Stimulated activated CD8-positive, alpha-beta memory T cell treated with anti-CD3 and anti-CD28 coated beads, Interleukin-7, amount 100 ng/mL, for 48 hours (primary cell): ENCODE data around the gene CNR1.
"Not testable (repeated sequence)": the region's sequence is repeated elsewhere in the genome, so short reads cannot be mapped to it uniquely, and the experiment has no call there.

Source experiments
- DNase-seq, 2 donors: peaks; one replicate each; pipeline ENCODE4 v3.0.0-alpha.2; 2020; ENCODE audit warnings: low read depth in 1 of 2; ENCODE audit errors: extremely low read depth in 1 of 2

Gene CNR1

DNA sequence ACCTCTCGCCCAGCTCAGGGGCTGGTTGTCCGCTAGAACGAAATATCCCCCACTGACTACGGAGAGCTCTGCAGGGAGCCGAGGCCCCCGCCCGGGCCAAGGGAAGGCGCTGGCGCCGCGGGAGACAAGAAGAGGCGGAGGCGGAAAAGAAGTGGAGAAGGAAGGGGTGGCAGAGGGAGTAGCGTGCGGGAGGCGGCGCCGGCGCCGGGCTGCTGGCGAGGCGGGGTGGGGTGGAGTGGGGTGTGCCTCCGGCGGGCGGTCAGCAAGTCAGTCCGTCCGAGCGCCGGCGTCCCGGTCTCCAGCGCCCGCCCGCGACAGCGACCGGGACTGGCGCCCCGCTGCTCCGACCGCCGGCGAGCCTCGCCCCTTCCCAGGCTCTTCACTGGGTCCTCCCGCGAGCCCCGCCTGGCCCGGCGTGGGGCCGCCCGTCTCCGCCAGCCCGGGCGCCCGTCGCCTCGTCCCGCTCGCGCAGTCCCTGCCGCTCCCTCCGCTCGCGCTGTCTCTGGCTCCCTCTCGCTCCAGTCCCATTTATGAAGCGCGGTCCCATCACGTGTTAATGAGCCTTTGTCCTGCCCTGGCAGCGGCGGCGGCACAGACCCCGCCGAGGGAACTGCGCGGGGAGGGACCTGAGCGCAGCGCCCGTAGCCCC, at the start of gene CNR1:
TSS of gene CNR1 (minus strand) at position 504 of the 649 bp plus-strand sequence. CDS start 21,073 bp downstream, outside the sequence.
- DNase-seq = no peak

DNA sequence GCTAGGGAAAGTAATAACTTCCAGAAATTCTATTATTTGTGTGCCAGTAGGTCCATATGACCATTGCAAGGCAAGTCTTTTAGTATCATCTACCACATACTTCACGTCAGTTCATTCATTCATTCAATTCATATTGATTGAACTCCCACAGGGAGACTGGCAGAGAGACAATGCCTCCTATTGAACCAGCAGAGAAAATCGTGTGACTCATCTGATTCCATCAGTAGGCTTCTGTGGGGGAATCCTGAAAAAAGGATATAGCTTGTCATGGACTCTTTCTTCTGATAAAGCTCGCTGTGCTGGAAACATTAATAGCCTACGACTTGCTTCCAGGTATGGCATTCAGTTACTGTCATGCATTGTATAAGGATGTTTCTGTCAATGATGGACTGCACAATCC, 45.3 kb upstream of the CNR1 start:
- DNase-seq = no peak

DNA sequence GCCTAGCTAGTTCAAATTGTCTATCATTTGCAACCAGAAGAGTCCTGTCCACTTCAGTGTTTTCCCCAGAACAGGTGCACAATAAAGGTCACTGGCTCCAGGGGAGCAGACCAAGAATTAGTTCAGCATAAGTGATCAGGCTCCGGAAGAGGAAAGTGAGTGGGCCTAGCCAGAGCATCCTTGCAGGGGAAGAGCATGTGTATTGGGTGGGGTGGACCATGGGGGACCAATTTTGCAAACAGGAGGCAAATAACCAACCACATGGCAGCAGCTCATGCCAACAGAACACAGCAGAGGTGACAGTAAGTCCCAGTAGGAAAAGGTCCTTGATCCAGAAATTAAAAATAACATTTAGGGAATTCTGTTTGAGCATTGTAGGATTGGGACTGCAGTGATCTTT, 43.2 kb upstream of the CNR1 start:
- no peak for DNase-seq

DNA sequence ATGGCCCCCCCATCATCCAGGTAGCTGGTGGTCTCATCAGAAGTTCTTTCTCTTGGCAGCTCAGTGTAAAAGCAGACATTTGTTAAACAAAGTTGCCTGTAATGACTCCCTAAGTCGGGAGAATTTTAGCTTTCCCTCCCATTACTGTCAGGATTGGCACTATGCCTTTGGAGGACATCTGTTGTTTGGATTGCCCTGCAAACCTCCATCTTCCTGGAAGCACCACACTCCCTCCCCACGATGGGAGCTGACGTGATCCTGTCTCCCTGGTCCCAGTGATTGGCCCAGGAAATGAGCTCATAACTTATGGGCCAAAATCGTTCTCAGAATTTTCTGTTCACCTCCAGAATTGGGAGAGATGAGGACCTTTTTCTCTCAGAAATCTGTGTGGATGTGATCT, 42.6 kb upstream of the CNR1 start:
- no peak for DNase-seq

DNA sequence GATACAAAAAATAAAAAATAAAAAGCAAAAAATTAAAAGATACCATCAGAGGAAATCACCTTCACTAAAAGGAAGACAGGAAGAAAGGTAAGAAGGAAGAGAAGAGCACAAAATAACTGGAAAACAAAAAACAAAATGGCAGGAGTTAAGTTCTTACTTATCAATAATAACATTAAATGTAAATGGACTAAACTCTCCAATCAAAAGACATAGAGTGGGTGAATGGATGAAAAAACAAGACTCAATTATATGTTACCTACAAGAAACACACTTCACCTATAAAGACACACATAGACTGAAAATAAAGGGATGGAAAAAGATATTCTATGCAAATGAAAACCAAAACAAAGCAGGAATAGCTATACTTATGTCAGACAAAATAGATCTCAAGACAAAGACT, 35.6 kb upstream of the CNR1 start:
- not testable (repeated sequence) for DNase-seq

DNA sequence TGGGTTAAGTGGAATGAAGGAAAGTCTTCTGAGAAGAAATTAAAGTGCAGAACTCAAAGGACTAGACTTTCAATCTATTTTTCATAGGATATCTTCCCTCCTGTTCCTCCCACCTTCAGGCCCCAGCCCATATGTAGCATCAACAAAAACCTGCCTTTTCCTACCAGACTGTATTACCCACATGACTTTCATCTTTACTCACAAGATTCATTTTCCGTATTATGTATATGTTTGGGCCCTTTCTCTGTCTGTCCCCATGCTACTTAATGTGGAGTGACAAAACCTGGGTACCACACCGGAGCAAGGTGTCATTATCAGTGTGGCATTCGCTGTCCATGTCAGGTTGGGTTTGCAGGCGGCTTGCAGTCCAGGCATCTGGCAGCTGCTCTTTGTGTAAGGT, 18.8 kb upstream of the CNR1 start:
- no peak for DNase-seq

DNA sequence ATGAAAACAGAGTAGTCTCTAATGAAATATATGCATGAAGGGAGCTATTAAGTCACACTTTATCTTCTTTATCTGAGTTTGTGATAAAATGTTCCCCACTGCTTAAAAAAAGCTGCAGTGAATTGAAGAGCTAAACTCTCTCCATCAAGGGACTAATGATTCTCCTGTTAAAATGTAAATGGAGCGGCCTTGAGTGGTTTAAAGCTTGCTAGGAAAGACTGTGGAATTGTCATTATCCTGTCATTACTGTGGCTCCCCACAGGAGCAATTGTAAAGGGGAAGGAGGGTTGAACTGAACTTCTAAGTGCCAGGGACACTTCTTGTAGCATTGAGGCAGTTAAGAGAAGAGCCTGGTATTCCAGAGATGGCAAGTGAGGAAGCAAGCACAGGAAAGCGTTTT, 17.3 kb upstream of the CNR1 start:
- no peak for DNase-seq

DNA sequence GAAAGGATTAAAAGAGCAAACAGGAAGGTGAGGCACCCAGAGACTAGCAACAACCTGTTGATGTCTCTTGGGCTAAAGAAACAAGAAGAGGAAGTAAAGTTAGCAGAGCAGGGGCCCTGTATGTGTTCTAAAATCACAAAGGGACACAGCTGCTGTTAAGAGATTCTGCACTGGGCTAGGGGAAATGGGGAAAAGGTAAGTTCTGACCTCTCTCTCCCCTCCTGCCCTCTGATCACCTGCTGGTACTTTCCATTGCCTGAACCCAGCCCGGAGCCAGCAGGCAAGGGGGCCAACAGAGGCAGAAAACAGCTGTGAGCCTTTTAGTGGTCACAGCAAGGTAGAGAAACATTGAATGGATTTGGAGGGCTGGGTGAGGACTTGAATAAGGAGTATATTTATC, 13.5 kb upstream of the CNR1 start:
- DNase-seq = no peak

DNA sequence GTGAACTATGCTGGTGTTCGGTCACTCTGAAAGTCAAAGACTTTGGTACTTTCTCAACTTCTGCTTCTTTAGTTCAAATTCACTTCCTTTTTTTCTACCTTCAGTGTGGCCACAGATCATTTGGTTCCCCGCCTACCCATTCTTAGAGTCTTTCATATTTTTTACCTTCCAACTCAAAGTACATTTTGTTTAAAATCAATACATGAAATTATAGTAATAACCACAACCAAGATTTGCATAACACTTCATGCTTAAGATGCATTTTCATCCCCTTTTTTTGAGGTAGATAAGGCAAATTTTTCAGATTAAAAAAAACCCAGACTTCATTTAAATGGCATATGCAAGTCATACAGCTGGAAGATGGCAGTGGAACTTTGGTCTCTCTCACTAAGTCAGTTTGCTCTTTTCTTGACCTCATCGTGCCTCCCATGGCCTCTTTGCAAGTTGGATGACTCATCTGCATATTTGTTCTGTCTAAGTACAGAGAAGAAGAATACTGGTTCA, 11.9 kb upstream of the CNR1 start:
- no peak for DNase-seq

DNA sequence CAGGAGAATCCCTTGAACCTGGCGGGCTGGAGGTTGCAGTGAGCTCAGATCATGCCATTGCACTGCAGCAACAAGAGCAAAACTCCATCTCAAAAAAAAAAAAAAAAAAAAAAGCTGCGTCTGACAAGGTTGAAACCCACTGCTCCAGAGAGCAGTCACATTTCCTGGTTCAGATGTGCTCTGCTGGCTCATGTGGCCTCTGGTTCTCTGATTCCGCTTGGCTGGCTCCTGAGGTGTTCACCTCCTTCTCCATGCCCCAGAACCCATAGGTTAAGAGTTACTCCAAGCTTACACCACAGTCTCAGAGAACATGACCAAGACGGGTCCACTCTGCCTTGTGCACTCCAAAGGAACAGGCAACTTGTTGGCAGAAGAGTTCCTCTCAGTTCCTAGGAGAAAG, 8.8 kb upstream of the CNR1 start:
- DNase-seq = no peak

DNA sequence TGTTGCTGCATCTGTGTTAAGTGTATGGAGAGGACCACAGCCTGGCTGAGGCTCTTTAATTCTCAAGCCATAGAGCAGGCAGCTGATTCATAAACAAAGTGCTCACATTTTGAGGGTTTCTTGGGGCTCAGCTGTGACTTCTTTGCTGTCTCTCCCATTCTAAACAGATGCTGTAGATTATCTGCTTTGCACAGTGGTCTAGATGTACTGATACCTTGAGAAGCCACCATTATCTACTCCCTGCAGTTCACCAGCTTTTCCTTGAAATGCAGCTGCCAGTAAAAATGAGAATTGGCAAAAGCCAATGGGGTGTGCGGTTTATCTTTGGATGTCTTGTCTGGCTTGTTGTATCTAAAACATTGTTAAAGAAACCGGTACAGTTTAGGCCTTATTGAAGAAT, 5.2 kb upstream of the CNR1 start:
- no peak for DNase-seq

DNA sequence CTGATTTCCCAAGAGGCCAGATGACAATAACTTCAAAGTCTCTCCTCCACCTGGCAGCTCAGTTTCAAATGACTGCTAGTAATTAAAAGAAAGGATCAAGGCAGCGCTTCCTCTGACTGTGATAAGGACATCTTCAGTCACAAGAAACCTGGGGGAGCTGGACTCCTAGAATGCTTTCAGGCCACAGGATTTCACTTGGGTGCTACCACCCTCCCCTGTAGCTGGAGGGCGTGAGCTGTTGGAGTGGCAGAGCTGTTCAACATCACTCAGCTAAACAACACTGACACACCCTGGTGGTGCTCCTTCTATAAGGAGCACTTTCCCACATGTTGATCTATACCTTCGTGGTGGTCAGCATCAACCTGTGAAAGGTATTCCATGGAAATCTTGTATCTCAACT, 2.2 kb upstream of the CNR1 start:
- DNase-seq = no peak

DNA sequence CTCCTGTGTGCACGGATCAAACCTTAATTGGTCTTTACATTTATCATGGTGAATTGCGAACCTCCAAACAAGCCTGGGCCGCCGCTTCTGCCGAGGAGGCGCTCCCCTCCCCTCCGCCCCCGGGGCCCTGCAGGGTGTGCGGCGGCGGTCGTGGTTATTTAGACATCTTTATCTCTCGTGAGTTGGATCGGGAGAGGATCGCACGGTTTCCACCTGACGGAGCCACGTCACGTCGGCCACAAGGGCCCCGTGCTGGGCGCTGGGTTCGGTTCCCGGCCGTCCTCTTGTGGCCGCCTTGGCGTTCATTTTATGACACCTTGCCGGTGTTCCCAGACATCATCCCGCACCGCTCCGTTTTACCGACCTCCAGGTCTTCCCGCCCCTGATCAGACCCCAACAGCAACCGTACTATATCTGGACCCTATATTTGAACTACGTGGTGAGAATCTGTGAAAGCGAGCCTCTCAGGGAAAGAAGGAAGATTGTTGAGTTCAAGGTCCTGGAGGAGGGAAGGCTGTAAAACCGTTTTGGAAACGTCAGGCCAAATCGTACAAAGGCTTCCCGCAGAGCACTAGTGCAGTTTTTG, 1.3 kb upstream of the CNR1 start:
- DNase-seq = no peak

DNA sequence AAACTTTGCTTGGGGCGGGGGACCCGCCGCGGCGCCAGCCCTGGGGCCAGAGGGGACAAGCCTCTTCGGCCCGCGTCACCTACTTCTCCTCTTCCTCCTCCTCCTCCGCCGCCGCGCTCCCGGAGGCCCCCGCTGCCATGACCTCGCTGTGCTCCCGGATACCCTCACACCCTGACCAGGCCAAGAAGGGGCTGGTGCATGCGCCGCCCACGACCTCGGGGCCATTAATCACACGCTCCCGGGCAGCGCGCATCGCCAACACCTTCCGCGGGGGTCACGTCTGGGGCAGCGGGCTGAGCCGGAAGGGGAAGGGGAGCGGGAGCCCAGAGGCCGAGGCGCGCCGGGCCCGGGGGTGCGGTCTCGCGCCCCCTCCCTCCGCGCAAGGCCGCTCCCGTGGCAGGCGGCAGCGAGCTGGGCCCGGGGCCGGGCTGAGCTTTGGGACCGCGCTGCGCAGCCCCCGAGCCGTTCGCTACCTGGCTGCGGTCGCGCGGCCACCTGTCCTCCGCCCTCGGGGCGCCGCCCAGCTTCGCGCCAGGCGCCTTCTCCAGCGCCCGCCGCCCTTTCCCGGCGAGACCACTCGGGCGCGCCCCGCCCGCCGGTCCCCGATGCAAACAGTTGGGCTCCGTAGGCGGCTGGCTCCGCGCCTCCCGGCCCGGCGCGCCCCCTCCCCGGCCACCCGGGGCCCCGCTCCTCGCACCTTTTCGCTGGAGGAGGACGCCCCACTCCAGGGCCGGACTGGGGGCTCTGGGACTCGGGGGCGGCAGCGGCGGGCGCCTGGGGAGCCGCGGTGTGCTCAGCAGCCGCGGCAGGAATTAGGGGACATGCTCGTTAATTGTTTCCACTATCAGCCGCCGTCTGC, 575 bp upstream of the CNR1 start:
- DNase-seq = no peak

DNA sequence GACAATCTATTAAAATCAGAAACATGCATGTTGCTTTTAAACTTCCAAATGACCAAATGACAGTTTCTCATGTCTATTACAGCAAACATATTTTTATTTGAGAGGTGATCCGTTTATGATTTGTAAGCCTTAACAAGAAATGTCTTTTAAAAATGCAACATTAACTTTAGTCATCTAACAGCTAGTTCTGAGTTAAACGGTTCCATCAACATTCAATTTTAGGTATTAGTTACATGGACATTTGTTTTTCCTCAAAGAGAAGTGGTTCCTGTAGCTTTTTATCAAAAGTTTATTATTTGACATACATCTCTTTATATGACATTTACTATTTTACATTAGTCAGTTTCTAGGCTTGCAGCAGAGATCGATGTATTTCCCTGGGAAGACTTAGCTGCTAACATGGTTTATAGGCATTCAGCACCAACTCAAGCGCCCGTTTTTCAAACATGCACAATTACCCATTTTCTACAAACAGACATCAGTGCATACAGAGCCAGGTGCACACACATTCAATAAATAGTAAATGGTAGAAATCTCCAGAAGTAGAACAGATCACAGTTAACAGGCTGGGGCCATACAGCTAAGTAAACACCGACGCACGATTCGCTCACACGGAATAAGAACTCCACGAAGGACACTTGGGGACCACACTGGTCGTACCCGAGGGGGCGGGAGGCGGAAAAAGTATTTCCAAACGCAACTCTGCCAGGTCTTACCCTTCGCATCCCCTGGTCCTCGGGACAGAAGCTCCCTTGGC, 882 bp downstream of the CNR1 start:
- DNase-seq = no peak

DNA sequence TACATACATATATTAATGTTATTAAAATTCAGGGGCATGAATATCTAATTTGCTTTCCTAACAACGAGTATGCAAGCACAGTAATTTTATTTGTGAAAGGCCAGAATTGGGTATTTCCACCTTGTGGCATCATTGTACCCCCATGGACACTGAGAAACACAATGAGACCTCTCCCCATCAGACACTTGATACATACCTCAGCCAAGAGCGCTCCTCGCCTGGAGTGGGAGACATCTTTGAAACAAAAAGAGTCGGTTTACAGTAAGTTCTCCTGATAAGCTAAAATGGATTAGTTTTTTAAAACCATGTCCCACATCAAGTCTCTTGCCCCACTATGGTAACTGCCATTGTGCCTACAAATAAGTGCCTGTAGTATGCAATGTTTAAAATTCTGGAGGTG, 2.1 kb downstream of the CNR1 start:
- DNase-seq = no peak

DNA sequence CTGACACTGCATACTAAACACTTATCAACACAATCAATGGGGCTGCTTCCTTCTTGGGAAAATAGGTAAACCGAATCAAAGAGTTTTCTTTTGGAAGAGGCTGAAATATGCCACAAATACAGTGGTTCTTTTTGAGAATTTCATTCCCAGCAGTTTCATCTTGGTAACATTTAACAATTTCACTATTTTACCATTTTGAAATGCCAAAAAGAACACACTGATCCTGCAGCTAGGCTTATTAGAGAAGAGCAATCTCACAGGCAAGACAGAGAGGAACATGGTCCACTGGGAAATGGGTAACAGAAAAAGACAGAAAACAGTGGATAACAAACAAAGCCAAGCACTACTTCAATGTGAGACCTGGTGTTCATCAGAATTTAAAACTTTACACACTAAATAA, 2.5 kb downstream of the CNR1 start:
- no peak for DNase-seq

DNA sequence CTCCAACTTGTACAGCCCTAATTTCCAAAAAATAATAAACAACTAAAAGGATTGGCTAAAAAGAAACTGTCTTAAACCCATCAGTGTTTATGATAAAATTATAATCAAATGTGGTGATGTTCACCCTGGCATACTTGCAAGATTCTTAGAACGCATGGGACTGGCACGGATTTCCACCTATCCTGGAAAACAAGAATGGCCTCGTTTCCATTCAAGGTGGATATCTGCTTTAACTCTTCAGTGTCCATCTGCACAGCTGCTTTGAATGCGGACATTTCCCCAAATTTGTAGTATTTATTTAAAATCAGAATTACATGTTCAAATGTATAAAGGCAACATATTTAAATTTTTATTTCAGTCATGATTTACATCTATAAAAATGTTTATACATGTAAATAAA, 4.2 kb downstream of the CNR1 start:
- no peak for DNase-seq

DNA sequence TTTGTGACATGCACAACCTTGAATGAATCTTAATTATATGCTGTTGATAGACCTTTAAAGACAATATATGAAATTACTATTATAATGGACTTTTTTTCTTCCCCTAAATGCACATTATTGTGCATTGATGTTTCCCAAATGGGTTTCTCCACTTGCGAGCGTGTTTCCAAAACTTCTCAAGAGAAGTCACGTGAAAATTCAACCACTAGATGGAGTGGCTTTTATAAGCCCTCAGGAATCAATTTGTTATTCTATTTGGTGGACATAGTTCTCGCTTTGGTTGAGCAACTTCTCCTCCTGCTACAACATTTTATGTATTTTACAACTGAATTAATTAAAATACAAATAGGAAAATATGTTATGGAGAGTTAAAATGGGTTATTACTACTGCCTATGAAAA, 9.0 kb downstream of the CNR1 start:
- DNase-seq = no peak

DNA sequence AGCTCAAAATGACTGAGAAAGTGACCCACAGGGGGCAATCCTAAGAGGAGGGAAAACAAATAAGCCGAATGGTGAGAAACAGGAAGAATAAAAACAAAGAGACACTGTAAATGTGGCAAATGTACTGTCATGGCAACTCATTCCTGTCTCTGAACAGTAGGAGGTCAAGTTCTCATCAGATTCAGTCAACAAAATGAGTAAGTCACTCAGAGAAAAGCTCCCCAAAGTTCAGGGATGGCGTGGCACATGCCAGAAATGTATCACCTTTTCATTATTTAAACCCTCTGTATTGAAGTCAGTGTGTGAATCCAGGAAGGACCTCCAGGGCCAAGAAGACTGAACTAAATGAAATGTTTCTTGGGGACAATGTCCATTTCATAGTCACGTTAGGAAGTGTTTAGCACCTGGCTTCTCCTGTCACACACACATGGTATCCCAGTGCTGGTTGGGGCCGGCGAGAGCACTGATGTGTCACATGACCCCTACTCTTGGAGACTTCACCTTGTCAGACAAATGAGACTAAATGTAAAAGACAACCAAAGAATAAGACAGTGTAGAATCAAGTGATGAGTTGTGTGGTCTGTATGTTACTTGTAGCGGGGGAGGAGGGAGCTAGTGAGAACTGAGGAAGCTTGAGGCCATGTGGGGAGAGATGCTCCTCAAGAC, 20.7 kb downstream of the CNR1 start:
- no peak for DNase-seq
